K562 (cell line): ENCODE results near the gene ATIC. TPM values are rescaled to one million over a fixed set of nuclear protein-coding genes. Genes with fewer than 3 reads are reported as not detected.

ENCODE experiments used
- DLX4 ChIP-seq: fragments of 250-450 bp; sonication (Bioruptor Pico); IDR thresholded peaks from 2 replicates; pipeline ENCODE4 v1.6.1; 2021; ENCODE audit warnings: mild to moderate bottlenecking
- HMGN3 ChIP-seq: IDR thresholded peaks from 2 replicates; pipeline ENCODE4 v1.6.1; 2011; ENCODE audit warnings: borderline replicate concordance, low read depth, mild to moderate bottlenecking, mixed read lengths, low read length; ENCODE audit not compliant: insufficient read length; ENCODE audit errors: extremely low read depth
- HNRNPH1 ChIP-seq: fragments of 200-400 bp; formaldehyde crosslinking; optimal IDR thresholded peaks from 2 replicates; pipeline ENCODE3; 2017; ENCODE audit warnings: low read depth, mild to moderate bottlenecking, low read length, moderate library complexity
- JUNB ChIP-seq: fragments of 450-650 bp; formaldehyde crosslinking; conservative IDR thresholded peaks from 2 replicates; pipeline ENCODE4 v1.4.0; 2020; ENCODE audit warnings: mild to moderate bottlenecking
- MAFK ChIP-seq: IDR thresholded peaks from 2 replicates; pipeline ENCODE4 v1.6.1; 2011; ENCODE audit warnings: low read length, improper control_type of control experiment
- MYBL2 ChIP-seq, 2 experiments: fragments of 450-650 bp in 1 of 2; sonication (generic) in 1 of 2; formaldehyde crosslinking in 1 of 2; IDR thresholded peaks; 2 replicates each; pipeline versions ENCODE4 v1.6.1 to v1.8.1; 2017 to 2022; ENCODE audit warnings: borderline replicate concordance in 1 of 2, inconsistent platforms in 1 of 2, low read depth in 1 of 2, mild to moderate bottlenecking in 1 of 2, missing genetic modification reagents in 1 of 2, moderate library complexity in 1 of 2
- NFIC ChIP-seq: fragments of 450-650 bp; IDR thresholded peaks from 2 replicates; pipeline ENCODE4 v1.6.1; 2017; ENCODE audit warnings: mild to moderate bottlenecking, inconsistent platforms
- PCBP1 ChIP-seq: fragments of 200-400 bp; formaldehyde crosslinking; IDR thresholded peaks from 2 replicates; pipeline ENCODE4 v1.6.1; 2018; ENCODE audit warnings: mild to moderate bottlenecking, low read depth, low read length; ENCODE audit not compliant: poor library complexity, severe bottlenecking
- RREB1 ChIP-seq: fragments of 250-450 bp; sonication (Bioruptor Pico); IDR thresholded peaks from 2 replicates; pipeline ENCODE4 v1.4.0; 2020
- SIN3A ChIP-seq, 2 experiments: fragments of 150-350 bp in 1 of 2; IDR thresholded peaks; 2 replicates each; pipeline ENCODE4 v1.6.1; 2011 to 2016; ENCODE audit warnings: borderline replicate concordance in 2 of 2, low read depth in 2 of 2, low read length in 2 of 2, mild to moderate bottlenecking in 2 of 2, moderate library complexity in 2 of 2; ENCODE audit not compliant: control insufficient read depth in 1 of 2
- ZNF280A ChIP-seq: fragments of 450-650 bp; IDR thresholded peaks from 2 replicates; pipeline ENCODE4 v1.6.1; 2018; ENCODE audit warnings: mild to moderate bottlenecking, low read depth; ENCODE audit not compliant: partially characterized antibody
- ZNF639 ChIP-seq, 2 experiments: fragments of 200-800 bp in 1 of 2; sonication (Bioruptor generic) in 1 of 2; sonication (generic) in 1 of 2; formaldehyde crosslinking in 1 of 2; IDR thresholded peaks in 1 of 2; conservative IDR thresholded peaks in 1 of 2; 2 replicates each; pipeline versions ENCODE4 v1.5.0 to v1.6.1; 2016 to 2020; ENCODE audit warnings: missing compliant biosample characterization in 1 of 2, missing genetic modification characterization in 1 of 2, missing genetic modification reagents in 1 of 2
- polyA plus RNA-seq, 8 experiments: library from polyadenylated mRNA; depleted of rRNA in 4 of 8; stranded (reverse) in 5 of 8; unstranded in 3 of 8; fragments of >200 nt; fragmentation: Nextera tagmentation in 2 of 8; fragmentation: Illumina TruSeq in 1 of 8; extraction: Ambion mirVana in 2 of 8; extraction: Trizol in 1 of 8; gene quantifications; 2 replicates each; pipeline versions ENCODE4 v1.2.1 to v1.2.3, GENCODE V29; 2011 to 2014; ENCODE audit warnings: inconsistent platforms in 1 of 8, missing spikeins in 1 of 8
- total RNA-seq, 7 experiments: library from RNA; depleted of rRNA in 6 of 7; stranded (reverse); fragments of >200 nt in 6 of 7; fragmentation: Illumina TruSeq in 2 of 7; extraction: Trizol in 2 of 7; gene quantifications; 2 replicates each; pipeline versions ENCODE4 v1.2.1 to v1.2.3, GENCODE V29; 2011 to 2021; ENCODE audit warnings: low replicate concordance in 1 of 7

Gene ATIC
- total and polyA plus RNA-seq, 9 of the 15 experiments (the other 6 are each of a cell fraction or from before 2014, with no cell fraction given) = 45.6 to 480 (median 212) TPM

- TF ChIP-seq DLX4 (CRISPR knock-in tag) (no peak), SIN3A (IDR thresholded peaks at IDR 0.05; ENCODE audit: borderline replicate concordance in 2 of 2, control insufficient read depth in 1 of 2, low read depth in 2 of 2, low read length in 2 of 2) (no peak), JUNB (CRISPR knock-in tag) (no peak), ZNF280A (no peak), MYBL2 (IDR thresholded peaks at IDR 0.05; ENCODE audit: low read depth) (no peak), MYBL2 (CRISPR knock-in tag; IDR thresholded peaks at IDR 0.05; ENCODE audit: borderline replicate concordance) (no peak), HMGN3 (peak; percentile 70), ZNF639 (CRISPR knock-in tag; conservative IDR thresholded peaks at IDR 0.05 in 1 of 2, IDR thresholded peaks at IDR 0.05 in 1 of 2) (no peak), HNRNPH1 (no peak), NFIC (peak; percentile 69; the same call in 1 of the 2 replicates), PCBP1 (no peak), RREB1 (CRISPR knock-in tag) (no peak), MAFK (peak; percentile 69; the same call in 1 of the 2 replicates)
Observed at GRCh38 chr2:215288112-215288815, 23.6 kb upstream of the ATIC start (continued).
